Activated CD4-positive, alpha-beta T cell treated with anti-CD3 and anti-CD28 coated beads for 36 hours (primary cell): Measurements from ENCODE around the gene MAN1A1. TPM values are rescaled to one million over a fixed set of nuclear protein-coding genes. Genes with fewer than 3 reads are reported as not detected.
"Not testable (repeated sequence)": the region's sequence is repeated elsewhere in the genome, so short reads cannot be mapped to it uniquely, and the experiment has no call there.

Experiments used
- ATAC-seq: fragments of 200-7000 bp; cut with Tn5 transposase; one replicate; pipeline ENCODE4 v1.10.0; 2021; ENCODE audit warnings: mild to moderate bottlenecking, moderate library complexity
- CTCF ChIA-PET: fragments of 350-600 bp; sonication (Branson Sonifier 250); formaldehyde crosslinking; loops from one replicate; lab custom pipeline; 2021; ENCODE audit warnings: antibody characterized with exemption; lab: Charles Lee
- POLR2A ChIA-PET: fragments of 350-600 bp; sonication (Branson Sonifier 250); formaldehyde crosslinking; loops from one replicate; lab custom pipeline; 2021; ENCODE audit warnings: antibody characterized with exemption, inconsistent platforms; lab: Charles Lee
- DNase-seq: peaks from one replicate; pipeline ENCODE4 v3.0.0-alpha.2; 2020
- H3K27ac Mint-ChIP-seq: one replicate; pipeline ENCODE4 v1.8.0; 2021; ENCODE audit warnings: mixed read lengths
- H3K27me3 Mint-ChIP-seq: one replicate; pipeline ENCODE4 v1.8.0; 2021; ENCODE audit warnings: mixed read lengths
- H3K36me3 Mint-ChIP-seq: one replicate; pipeline ENCODE4 v1.8.0; 2021; ENCODE audit warnings: low read depth, mixed read lengths
- H3K4me1 Mint-ChIP-seq: one replicate; pipeline ENCODE4 v1.8.0; 2021; ENCODE audit warnings: mixed read lengths
- H3K4me3 Mint-ChIP-seq: one replicate; pipeline ENCODE4 v1.8.0; 2021; ENCODE audit warnings: mild to moderate bottlenecking, moderate library complexity, mixed read lengths
- H3K9me3 Mint-ChIP-seq: one replicate; pipeline ENCODE4 v1.8.0; 2021; ENCODE audit warnings: low read depth, mixed read lengths
- intact Hi-C, 2 experiments: fragments of 100-400 bp; cut with DNase I in 1 of 2; cut with micrococcal nuclease in 1 of 2; formaldehyde crosslinking; loops; one replicate each; pipeline versions ENCODE4 v1.14.2 to v1.15.1; 2022 to 2024; cut with DNase I, micrococcal nuclease
- total RNA-seq, 2 experiments: library from RNA; stranded (reverse); gene quantifications; one replicate each; pipeline ENCODE4 v1.2.3, GENCODE V29; 2021

Gene MAN1A1
- total RNA-seq, 2 experiments from 2014 or later = 15.3 to 18.4 TPM

DNA sequence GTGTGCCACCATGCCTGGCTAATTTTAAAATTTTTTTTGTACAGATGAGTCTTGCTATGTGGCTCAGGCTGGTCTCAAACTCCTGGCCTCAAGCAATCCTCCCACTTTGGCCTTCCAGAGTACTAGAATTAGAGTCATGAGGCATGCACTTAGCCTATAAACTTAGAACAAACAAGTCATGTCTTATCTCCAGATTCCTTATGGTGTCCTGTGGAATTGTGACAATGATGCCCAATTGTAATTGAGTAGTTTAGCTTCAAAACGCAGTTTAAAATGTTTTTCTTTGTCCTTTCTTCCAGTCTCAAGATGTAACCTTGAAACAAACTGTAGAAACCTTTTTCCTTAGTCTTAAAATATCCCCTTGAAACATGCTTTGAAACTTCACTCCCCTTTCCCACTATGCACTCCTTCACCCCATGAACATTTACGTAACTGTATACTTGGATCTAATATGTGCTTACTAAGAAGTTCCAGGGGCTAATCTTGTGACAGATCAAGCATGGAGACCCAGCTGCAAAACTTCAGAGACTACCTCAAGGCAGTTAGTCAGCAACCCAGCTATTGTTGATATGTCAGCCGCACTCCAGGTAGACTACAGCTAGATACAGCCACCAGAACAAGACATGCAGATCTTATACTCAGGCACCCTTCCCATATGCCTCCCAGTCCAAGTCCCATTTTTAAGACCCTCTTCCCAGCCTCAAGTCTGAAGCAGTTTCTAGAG is 46.2 kb downstream of the MAN1A1 start:
- intact Hi-C loops = no loop called here
- ChIA-PET POLR2A (no interaction called here), CTCF (no interaction called here)
- Mint-ChIP-seq H3K9me3 (no peaks in the 10 kb centered on the region), H3K27me3 (no peaks in the 10 kb centered on the region), H3K4me3 (no peak overlapping the region), H3K36me3 (peaks cover 20% of the 10 kb centered on the region), H3K4me1 (peaks cover 5% of the 10 kb centered on the region), H3K27ac (no peak overlapping the region)
- DNase-seq (no peak), ATAC-seq (no peak)

DNA sequence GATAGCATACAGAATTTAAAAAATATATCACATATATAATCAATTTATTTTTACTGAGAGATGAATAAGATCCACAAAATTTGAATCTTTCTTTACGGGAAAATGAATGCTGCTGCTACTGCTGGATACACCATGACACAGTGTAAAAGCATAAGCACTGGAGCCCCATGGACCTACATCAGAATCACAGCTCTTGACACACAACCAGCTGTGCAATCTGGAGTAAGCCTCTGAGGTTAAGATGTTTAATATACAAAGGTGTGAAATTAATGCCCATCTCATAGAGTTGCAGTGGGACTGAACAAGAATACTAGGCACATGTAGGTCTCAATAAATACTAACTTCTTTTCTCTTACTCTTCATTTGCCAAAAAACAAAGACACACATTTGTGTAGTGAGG is 48.1 kb downstream of the MAN1A1 start:
- POLR2A ChIA-PET = no interaction called here
- DNase-seq (no peak), ATAC-seq (no peak)
- no peaks in the 10 kb centered on the region for H3K9me3 Mint-ChIP-seq
- H3K27ac Mint-ChIP-seq = no peak overlapping the region
- no peaks in the 10 kb centered on the region for H3K4me1 Mint-ChIP-seq
- H3K4me3 Mint-ChIP-seq = no peak overlapping the region
- H3K36me3 Mint-ChIP-seq = peaks cover 17% of the 10 kb centered on the region
- H3K27me3 Mint-ChIP-seq = no peaks in the 10 kb centered on the region
- intact Hi-C loops = no loop called here
- CTCF ChIA-PET = interaction anchor here (1.6 kb wide), 1 partner anchor 8 kb away, joined by 4 read pairs; no protein-coding TSS in a partner anchor

DNA sequence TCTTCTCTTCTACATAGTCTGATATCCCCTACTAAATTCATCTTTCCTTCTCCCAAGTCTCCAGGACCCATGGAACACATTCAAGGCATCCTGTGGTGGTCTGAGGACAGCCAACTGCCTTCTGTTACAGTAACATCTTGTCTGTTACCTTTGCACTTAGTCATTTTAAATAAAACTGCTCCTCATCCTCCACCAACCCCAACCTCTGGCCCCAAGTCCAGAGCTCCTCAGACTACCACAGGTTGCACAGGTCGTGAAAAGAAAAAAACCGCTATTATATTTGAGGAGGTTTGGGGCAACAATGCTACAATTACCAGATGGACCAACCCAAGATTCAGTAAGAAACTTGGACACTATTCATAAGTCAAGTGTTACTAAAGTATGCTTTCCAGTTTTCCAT is 49.9 kb downstream of the MAN1A1 start:
- H3K36me3 Mint-ChIP-seq = peaks cover 9% of the 10 kb centered on the region
- intact Hi-C loops = no loop called here

DNA sequence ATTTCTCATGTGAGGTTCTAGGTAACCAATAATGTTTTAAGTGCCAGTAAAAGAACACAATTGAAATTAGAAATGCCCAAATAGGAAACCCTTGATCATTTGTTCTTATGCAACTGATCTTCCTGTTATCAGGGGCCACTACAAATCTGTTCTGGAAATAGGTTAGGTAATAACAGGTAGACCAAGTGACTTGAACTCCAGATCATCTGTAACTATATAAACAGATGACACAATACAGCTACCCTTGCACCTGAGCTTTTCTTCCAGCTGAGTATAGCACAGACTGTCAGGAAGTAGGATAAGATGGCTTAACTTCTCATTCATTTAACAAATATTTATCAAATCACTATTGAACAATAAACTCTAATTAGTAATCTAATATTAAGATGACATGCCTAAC is 52.5 kb downstream of the MAN1A1 start:
- ChIA-PET CTCF (interaction anchor here (0.7 kb wide), 1 partner anchor 56 kb away, joined by 3 read pairs; no protein-coding TSS in a partner anchor), POLR2A (no interaction called here)
- Mint-ChIP-seq H3K27ac (no peak overlapping the region), H3K36me3 (peaks cover 6% of the 10 kb centered on the region), H3K9me3 (no peaks in the 10 kb centered on the region), H3K4me1 (peaks cover 18% of the 10 kb centered on the region), H3K27me3 (no peaks in the 10 kb centered on the region), H3K4me3 (no peak overlapping the region)
- ATAC-seq = no peak
- intact Hi-C loops = no loop called here
- DNase-seq = no peak

More for the DNA sequence above, 49.9 kb downstream of the MAN1A1 start:
- H3K27ac Mint-ChIP-seq = no peak overlapping the region
- H3K9me3 Mint-ChIP-seq = no peaks in the 10 kb centered on the region
- no peaks in the 10 kb centered on the region for H3K27me3 Mint-ChIP-seq
- DNase-seq (no peak), ATAC-seq (no peak)
- POLR2A ChIA-PET = no interaction called here
- no peak overlapping the region for H3K4me3 Mint-ChIP-seq
- CTCF ChIA-PET = no interaction called here
- H3K4me1 Mint-ChIP-seq = peaks cover 16% of the 10 kb centered on the region

DNA sequence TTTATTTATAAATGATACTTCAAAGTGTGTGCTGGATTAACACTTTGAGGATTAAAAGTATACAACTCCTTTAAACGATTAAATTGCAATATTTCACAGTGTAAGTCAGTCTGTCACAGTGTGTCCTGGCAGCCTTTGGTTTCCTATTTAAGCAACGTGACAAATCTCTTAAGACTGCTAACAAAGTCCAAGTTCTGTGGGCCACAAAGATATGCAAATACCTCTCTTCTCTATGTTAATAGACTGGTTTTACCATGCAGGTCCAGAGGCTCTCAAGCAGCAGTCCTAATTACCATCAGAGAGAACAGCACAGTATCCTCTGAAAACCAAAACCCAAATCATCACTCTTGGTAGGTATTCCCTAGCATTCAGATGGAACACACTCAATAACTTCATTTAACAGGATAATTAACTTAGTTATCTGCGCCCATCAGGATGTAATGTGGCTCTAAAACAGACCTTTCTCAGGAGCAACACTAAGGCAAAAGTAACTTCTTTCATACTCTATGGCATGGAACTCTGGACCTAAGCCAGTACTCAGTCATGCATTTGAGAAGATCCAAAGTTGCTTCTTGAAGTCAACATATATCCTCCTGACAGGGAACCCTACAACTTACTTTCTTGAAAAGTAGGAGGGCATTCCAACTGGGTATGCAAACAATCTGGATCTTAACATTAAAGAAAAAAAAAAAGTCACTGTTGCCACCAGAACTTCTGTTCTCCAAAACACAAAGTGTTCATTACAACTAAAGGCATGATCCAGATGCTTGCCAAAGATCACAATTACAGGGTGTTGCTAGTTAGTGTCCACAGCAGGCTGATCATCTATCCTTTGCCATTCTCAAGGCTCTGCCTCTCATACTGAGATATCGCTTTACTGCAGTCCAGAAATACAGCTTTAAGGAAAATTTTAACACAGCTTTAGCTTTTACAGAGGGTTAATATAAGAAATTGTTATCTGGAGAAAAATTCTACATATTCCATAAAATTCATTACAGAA is 53.2 kb downstream of the MAN1A1 start:
- Mint-ChIP-seq H3K9me3 (no peaks in the 10 kb centered on the region), H3K27ac (no peak overlapping the region), H3K36me3 (peaks cover 6% of the 10 kb centered on the region), H3K4me1 (peaks cover 18% of the 10 kb centered on the region), H3K27me3 (no peaks in the 10 kb centered on the region), H3K4me3 (no peak overlapping the region)
- ATAC-seq (no peak), DNase-seq (no peak)
- POLR2A ChIA-PET = no interaction called here
- CTCF ChIA-PET = interaction anchor here (0.7 kb wide), 1 partner anchor 55 kb away, joined by 3 read pairs; no protein-coding TSS in a partner anchor
- intact Hi-C loops = no loop called here

DNA sequence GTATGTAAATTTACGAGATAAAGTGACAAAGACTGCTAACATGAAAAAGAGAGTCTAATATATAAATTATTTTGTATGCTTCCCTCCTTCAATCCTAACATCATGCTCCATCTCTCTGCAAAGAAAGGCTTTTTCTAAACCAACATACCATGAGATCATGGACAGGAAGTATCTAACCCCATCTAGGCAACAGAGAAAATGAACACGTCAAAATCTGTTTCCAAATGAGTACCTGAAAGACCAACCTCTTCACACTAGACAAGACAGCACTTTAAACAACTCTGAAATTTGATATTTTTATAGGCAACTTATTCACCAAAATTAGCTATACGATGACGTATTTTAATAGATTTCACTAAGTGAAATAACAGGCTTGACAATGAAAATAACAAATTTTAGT is 54.6 kb downstream of the MAN1A1 start:
- intact Hi-C loops = loop anchor here in 1 of 2 experiments (1.0 kb wide), 1 partner anchor 18 kb away; no protein-coding TSS in a partner anchor
- no peak overlapping the region for H3K4me3 Mint-ChIP-seq
- H3K36me3 Mint-ChIP-seq = peaks cover 7% of the 10 kb centered on the region
- peak; percentile 91 for ATAC-seq
- no peak for DNase-seq
- ChIA-PET CTCF (no interaction called here), POLR2A (no interaction called here)
- peaks cover 18% of the 10 kb centered on the region for H3K4me1 Mint-ChIP-seq
- H3K27ac Mint-ChIP-seq = no peak overlapping the region
- H3K27me3 Mint-ChIP-seq = no peaks in the 10 kb centered on the region
- H3K9me3 Mint-ChIP-seq = no peaks in the 10 kb centered on the region

DNA sequence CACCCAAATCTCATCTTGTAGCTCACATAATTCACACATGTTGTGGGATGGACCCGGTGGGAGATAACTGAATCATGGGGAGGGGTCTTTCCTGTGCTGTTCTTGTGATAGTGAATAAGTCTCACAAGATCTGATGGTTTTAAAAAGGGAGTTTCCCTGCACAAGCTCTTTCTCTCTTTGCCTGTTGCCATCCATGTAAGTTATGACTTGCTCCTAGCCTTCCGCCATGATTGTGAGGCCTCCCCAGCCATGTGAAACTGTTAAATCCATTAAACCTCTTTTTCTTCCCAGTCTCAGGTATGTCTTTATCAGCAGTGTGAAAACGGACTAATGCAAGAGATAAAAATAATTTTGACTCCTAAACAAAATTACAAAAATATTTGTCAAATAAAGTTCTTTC is 58.5 kb downstream of the MAN1A1 start:
- POLR2A ChIA-PET = not testable (repeated sequence)

DNA sequence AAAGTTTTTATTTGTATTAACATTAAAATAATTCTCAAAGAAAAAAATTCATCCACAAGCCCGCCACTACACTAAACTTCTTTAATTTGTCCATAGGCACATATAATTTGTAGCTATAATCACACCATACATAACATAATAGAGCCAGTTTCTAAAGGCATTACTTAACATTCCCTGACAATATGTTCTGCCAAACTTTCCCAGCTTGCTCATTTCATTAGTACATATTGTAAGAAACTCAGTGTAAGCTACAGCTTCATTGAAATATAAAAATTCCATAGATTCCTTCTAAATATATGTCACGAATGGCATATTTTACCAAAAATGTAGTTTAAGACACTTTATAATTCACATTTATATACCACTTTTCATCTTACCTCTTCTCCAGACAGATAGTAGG is 59.3 kb downstream of the MAN1A1 start:
- ATAC-seq = no peak
- Mint-ChIP-seq H3K4me1 (peaks cover 8% of the 10 kb centered on the region), H3K9me3 (no peaks in the 10 kb centered on the region), H3K27me3 (no peaks in the 10 kb centered on the region), H3K36me3 (peaks cover 11% of the 10 kb centered on the region), H3K4me3 (no peak overlapping the region), H3K27ac (no peak overlapping the region)
- intact Hi-C loops = no loop called here
- ChIA-PET POLR2A (no interaction called here), CTCF (interaction anchor here (0.8 to 0.9 kb wide), 2 partner anchors 17 to 20 kb away, joined by 3 read pairs; no protein-coding TSS in a partner anchor)
- no peak for DNase-seq

More for the DNA sequence above, 58.5 kb downstream of the MAN1A1 start:
- ATAC-seq, H3K27me3 Mint-ChIP-seq, H3K36me3 Mint-ChIP-seq, H3K9me3 Mint-ChIP-seq, CTCF ChIA-PET, DNase-seq, H3K4me3 Mint-ChIP-seq, H3K27ac Mint-ChIP-seq, intact Hi-C loops: not testable (repeated sequence)
- H3K4me1 Mint-ChIP-seq = peaks cover 15% of the 10 kb centered on the region

DNA sequence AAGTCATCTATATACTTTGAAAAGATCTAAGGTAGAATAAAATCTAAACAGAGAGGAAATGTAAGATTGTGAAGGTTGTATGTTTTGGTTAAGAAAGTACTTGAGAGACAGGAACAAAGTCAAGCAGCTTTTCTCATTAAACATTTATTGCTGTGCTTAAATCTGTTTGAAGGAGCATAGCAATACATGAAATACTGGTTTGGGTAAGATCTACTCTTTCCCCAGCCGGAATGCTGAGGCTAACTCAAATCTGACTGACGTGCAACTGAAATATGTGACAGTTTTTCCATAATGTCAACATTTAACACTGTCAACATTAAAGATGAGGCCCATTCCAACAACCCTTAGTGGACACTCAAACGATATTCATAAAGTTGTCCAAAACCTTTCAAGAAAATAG is 59.9 kb downstream of the MAN1A1 start:
- Mint-ChIP-seq H3K36me3 (peaks cover 13% of the 10 kb centered on the region), H3K27me3 (no peaks in the 10 kb centered on the region), H3K9me3 (no peaks in the 10 kb centered on the region), H3K27ac (no peak overlapping the region), H3K4me3 (no peak overlapping the region), H3K4me1 (peaks cover 2% of the 10 kb centered on the region)
- CTCF ChIA-PET = interaction anchor here (0.8 to 0.9 kb wide), 2 partner anchors 17 to 21 kb away, joined by 3 read pairs; no protein-coding TSS in a partner anchor
- intact Hi-C loops = no loop called here
- ATAC-seq (no peak), DNase-seq (no peak)
- POLR2A ChIA-PET = no interaction called here

DNA sequence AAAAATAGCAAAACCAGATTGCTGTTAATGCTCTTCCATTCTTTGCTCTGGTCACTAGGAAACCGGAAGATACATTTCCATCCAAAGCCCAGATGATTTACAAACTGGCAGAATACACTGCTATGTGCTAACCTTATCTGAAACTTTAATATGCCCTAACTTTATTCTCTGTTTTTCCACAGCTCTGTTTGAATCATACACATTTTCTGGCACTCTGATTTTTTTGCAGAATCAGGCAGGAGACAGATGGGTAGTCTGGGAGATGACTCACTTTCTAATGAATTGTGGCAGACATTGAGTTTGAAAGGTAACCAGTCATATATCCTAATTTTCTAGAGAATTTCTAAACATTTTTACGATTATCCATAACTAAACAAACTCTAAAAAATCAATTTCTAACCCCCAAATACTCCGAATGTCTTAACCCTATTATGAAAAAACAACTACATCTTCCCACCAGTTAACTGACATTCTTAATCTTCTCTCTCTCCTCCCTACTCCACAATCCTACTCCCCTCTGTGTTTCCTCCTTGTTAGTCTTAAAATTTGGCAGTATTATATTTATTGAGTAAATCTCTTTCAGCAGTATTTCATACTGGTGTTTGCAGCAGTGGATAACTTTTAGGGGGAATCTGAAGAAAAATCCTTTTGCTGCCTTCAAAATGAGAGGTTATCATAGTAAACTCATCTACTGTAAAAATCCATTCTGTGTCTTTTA is 63.5 kb downstream of the MAN1A1 start:
- Mint-ChIP-seq H3K36me3 (peaks cover 15% of the 10 kb centered on the region), H3K27me3 (no peaks in the 10 kb centered on the region), H3K4me1 (peaks cover 3% of the 10 kb centered on the region), H3K9me3 (no peaks in the 10 kb centered on the region), H3K27ac (no peak overlapping the region), H3K4me3 (no peak overlapping the region)
- POLR2A ChIA-PET = no interaction called here
- DNase-seq (no peak), ATAC-seq (no peak)
- CTCF ChIA-PET = interaction anchor here (0.9 kb wide), 1 partner anchor 89 kb away, joined by 4 read pairs; no protein-coding TSS in a partner anchor
- intact Hi-C loops = no loop called here
